Transverse colon (tissue), 4 donors: Measurements from ENCODE around the gene RAMP3. TPM values are rescaled to one million over a fixed set of nuclear protein-coding genes. Genes with fewer than 3 reads are reported as not detected.

Experiments used
- DNase-seq: peaks from one replicate; pipeline ENCODE4 v3.0.0-alpha.2; 2019
- H3K27ac ChIP-seq, 4 donors: fragments of 200-600 bp; sonication (generic); 2 replicates each; pipeline ENCODE4 v1.5.1; 2016 to 2018; ENCODE audit warnings: inconsistent platforms in 4 of 4
- H3K27me3 ChIP-seq: fragments of 200-600 bp; sonication (generic); 2 replicates; pipeline ENCODE4 v1.5.1; 2017; ENCODE audit warnings: inconsistent platforms
- H3K36me3 ChIP-seq, 4 donors: fragments of 200-600 bp; sonication (generic); 2 replicates each; pipeline ENCODE4 v1.5.1; 2017 to 2019; ENCODE audit warnings: inconsistent platforms in 4 of 4
- H3K4me1 ChIP-seq, 4 donors: fragments of 200-600 bp; sonication (generic); 2 replicates each; pipeline ENCODE4 v1.5.1; 2017 to 2020; ENCODE audit warnings: inconsistent platforms in 4 of 4
- H3K4me3 ChIP-seq, 4 donors: fragments of 200-600 bp; sonication (generic); 1 replicate in 1 of 4; 2 replicates in 3 of 4; pipeline versions ENCODE4 v1.5.1 to v1.6.1; 2017 to 2019; ENCODE audit warnings: inconsistent platforms in 4 of 4
- H3K9me3 ChIP-seq, 2 donors: fragments of 200-600 bp; sonication (generic); 2 replicates each; pipeline ENCODE4 v1.5.1; 2017 to 2019; ENCODE audit warnings: inconsistent platforms in 2 of 2
- CTCF ChIP-seq, 5 experiments: fragments of 200-600 bp in 3 of 5; fragments of 450-650 bp in 2 of 5; sonication (generic) in 3 of 5; IDR thresholded peaks; 1 replicate in 2 of 5; 2 replicates in 3 of 5; pipeline ENCODE4 v1.5.1; 2016 to 2017; ENCODE audit warnings: antibody characterized with exemption in 5 of 5, inconsistent platforms in 3 of 5, mild to moderate bottlenecking in 2 of 5, moderate library complexity in 1 of 5
- EP300 ChIP-seq: sonication (generic); formaldehyde crosslinking; IDR thresholded peaks from one replicate; pipeline ENCODE4 v1.6.1; 2017; ENCODE audit warnings: antibody characterized with exemption, low read depth
- POLR2A ChIP-seq: fragments of 450-650 bp; IDR thresholded peaks from one replicate; pipeline ENCODE4 v1.6.1; 2016; ENCODE audit warnings: antibody characterized with exemption, mild to moderate bottlenecking, moderate library complexity
- POLR2AphosphoS5 ChIP-seq, 3 donors: sonication (generic); formaldehyde crosslinking; IDR thresholded peaks; one replicate each; pipeline ENCODE4 v1.6.1; 2016; ENCODE audit warnings: antibody characterized with exemption in 3 of 3
- WGBS, 2 donors: methylation state at CpG; one replicate each; pipeline ENCODE4 v1.1.5; 2018; ENCODE audit warnings: low coverage in 1 of 2; 5-methylcytosine and 5-hydroxymethylcytosine counted together
- in situ Hi-C, 4 donors: fragments of 200-750 bp; cut with MboI; loops; one replicate each; pipeline versions ENCODE4 v1.15.0 to v1.15.1; 2017; ENCODE audit warnings: low sequenced_read_pairs in 3 of 4, low pct_ligation_motif_present in 1 of 4, low pct_unique_long_range_greater_than_20kb in 1 of 4
- intact Hi-C: fragments of 100-400 bp; cut with DNase I; formaldehyde crosslinking; loops from one replicate; pipeline ENCODE4 v1.15.1; 2023; ENCODE audit warnings: low total_unique reads
- total RNA-seq, 4 donors: library from RNA; depleted of rRNA; stranded (reverse); fragments of >200 nt; gene quantifications; one replicate each; pipeline ENCODE4 v1.1.0, GENCODE V29; 2016

The RAMP3 gene
- total RNA-seq, 4 donors from 2014 or later = 6.4 to 25.1 (median 15.2) TPM

GRCh38 chr7:45155941-45156340 is 1.6 kb upstream of the RAMP3 start:
- H3K36me3 ChIP-seq = no peaks in the 10 kb centered on the region
- intact Hi-C loops = no loop called here
- H3K4me3 ChIP-seq = no peak overlapping the region
- 71% methylated on average over 4 of the region's 4 CpGs; no CpG with 5 or more reads in 1 of the 2 donors for WGBS, 2 donors
- H3K27ac ChIP-seq = no peak overlapping the region
- DNase-seq = no peak
- TF ChIP-seq CTCF (IDR thresholded peaks at IDR 0.05) (no peak), EP300 (no peak), POLR2AphosphoS5 (IDR thresholded peaks at IDR 0.05) (no peak)
- H3K27me3 ChIP-seq = peaks cover 21% of the 10 kb centered on the region
- in situ Hi-C loops = loop anchor here (5.0 to 25.0 kb wide), 3 partner anchors 96 to 706 kb away; partner anchors contain the start of gene CCDC201 (in 2 of the 4)
- H3K4me1 ChIP-seq = peaks cover 0 to 8% (median 5%) of the 10 kb centered on the region in 4 donors
- H3K9me3 ChIP-seq = no peaks in the 10 kb centered on the region

- Histone ChIP-seq H3K4me3 (no peak overlapping the region), H3K36me3 (no peaks in the 10 kb centered on the region), H3K27me3 (peaks cover 21% of the 10 kb centered on the region), H3K27ac (no peak overlapping the region), H3K4me1 (peaks cover 0 to 8% (median 5%) of the 10 kb centered on the region in 4 donors), H3K9me3 (no peaks in the 10 kb centered on the region)
- TF ChIP-seq CTCF (IDR thresholded peaks at IDR 0.05) (no peak), POLR2A (no peak), POLR2AphosphoS5 (IDR thresholded peaks at IDR 0.05) (no peak), EP300 (no peak)
- DNase-seq = no peak
- WGBS, 2 donors = 60 to 74% methylated on average over 3 to 8 of the region's 8 CpGs
- intact Hi-C loops (no loop called here), in situ Hi-C loops (loop anchor here (5.0 to 25.0 kb wide), 3 partner anchors 96 to 706 kb away; partner anchors contain the start of gene CCDC201 (in 2 of the 4))
Observed at GRCh38 chr7:45156516-45157272, 897 bp upstream of the RAMP3 start.

- Histone ChIP-seq H3K4me1 (peaks cover 0 to 8% (median 5%) of the 10 kb centered on the region in 4 donors), H3K36me3 (no peaks in the 10 kb centered on the region), H3K27me3 (peaks cover 21% of the 10 kb centered on the region), H3K27ac (no peak overlapping the region), H3K4me3 (peak overlapping the region in 3 of 4 donors; percentile 6 to 25 (median 22)), H3K9me3 (no peaks in the 10 kb centered on the region)
- DNase-seq = no peak
- intact Hi-C loops (no loop called here), in situ Hi-C loops (loop anchor here (5.0 to 25.0 kb wide), 3 partner anchors 95 to 705 kb away; partner anchors contain the start of gene CCDC201 (in 2 of the 4))
- WGBS, 2 donors = 18 to 19% methylated on average over 6 to 11 of the region's 14 CpGs
- no peak for TF ChIP-seq EP300
- TF ChIP-seq POLR2A = no peak
- no peak for TF ChIP-seq CTCF (IDR thresholded peaks at IDR 0.05)
- TF ChIP-seq POLR2AphosphoS5 (IDR thresholded peaks at IDR 0.05) = no peak
Observed at GRCh38 chr7:45157286-45157652, 322 bp upstream of the RAMP3 start.

- intact Hi-C loops (no loop called here), in situ Hi-C loops (loop anchor here (5.0 to 25.0 kb wide), 3 partner anchors 94 to 704 kb away; partner anchors contain the start of gene CCDC201 (in 2 of the 4))
- Histone ChIP-seq H3K36me3 (no peaks in the 10 kb centered on the region), H3K4me3 (no peak overlapping the region), H3K27me3 (peaks cover 21% of the 10 kb centered on the region), H3K27ac (peak overlapping the region in 1 of 4 donors; percentile 34), H3K4me1 (peaks cover 0 to 8% (median 0%) of the 10 kb centered on the region in 4 donors), H3K9me3 (no peaks in the 10 kb centered on the region)
- TF ChIP-seq POLR2A (no peak), CTCF (IDR thresholded peaks at IDR 0.05) (no peak), EP300 (no peak), POLR2AphosphoS5 (IDR thresholded peaks at IDR 0.05) (no peak)
- 80 to 100% methylated on average over 1 of the region's 1 CpG for WGBS, 2 donors
- no peak for DNase-seq
Observed at GRCh38 chr7:45158471-45158870, 880 bp downstream of the RAMP3 start.
